GM12878 (cell line): ENCODE data around the gene ADARB1. TPM values are rescaled to one million over a fixed set of nuclear protein-coding genes. Genes with fewer than 3 reads are reported as not detected.
A peak's percentile ranks its signal among the peaks of the same experiment; 100 is the strongest.

ENCODE experiments used
- ATAC-seq: fragments of 200-7000 bp; cut with Tn5 transposase; 3 replicates; pipeline ENCODE4 v1.9.1; 2020; ENCODE audit warnings: mild to moderate bottlenecking, moderate library complexity
- BruUV-seq: library from RNA; stranded (reverse); fragments of 400-500 nt; replicated peaks from 2 replicates; lab custom pipeline; 2021; lab: Mats Ljungman, UMichigan
- CTCF ChIA-PET: fragments of 300-600 bp; sonication (Branson Sonifier 250); formaldehyde crosslinking; extraction: SDS; loops from one replicate; lab custom pipeline; 2021; ENCODE audit warnings: inconsistent platforms; lab: Yijun Ruan, JAX
- POLR2A ChIA-PET: fragments of 350-600 bp; formaldehyde crosslinking; extraction: SDS; loops from one replicate; lab custom pipeline; 2021; ENCODE audit warnings: inconsistent platforms; lab: Charles Lee
- RAD21 ChIA-PET: fragments of 300-600 bp; sonication (Branson Sonifier 250); formaldehyde crosslinking; loops from one replicate; lab custom pipeline; 2023; ENCODE audit warnings: antibody characterized with exemption; ENCODE audit not compliant: unreplicated experiment; lab: Charles Lee
- SMC1A ChIA-PET: fragments of 300-600 bp; sonication (Branson Sonifier 250); formaldehyde crosslinking; loops from one replicate; lab custom pipeline; 2023; ENCODE audit not compliant: unreplicated experiment, uncharacterized antibody; lab: Charles Lee
- DNase-seq: peaks from one replicate; pipeline ENCODE4 v3.0.0-alpha.2; 2011; ENCODE audit warnings: low read depth, low spot score
- FAIRE-seq: peaks from 3 replicates; lab custom pipeline; 2011; peaks lifted over from hg19 to GRCh38; lab: Jason Lieb, UNC
- H2AFZ ChIP-seq: 2 replicates; pipeline ENCODE4 v1.6.0; 2011; ENCODE audit warnings: low read depth, low read length, control low read depth; ENCODE audit not compliant: control insufficient read depth
- H3K27ac ChIP-seq: 2 replicates; pipeline ENCODE4 v1.5.1; 2011; ENCODE audit warnings: control low read depth; ENCODE audit not compliant: control insufficient read depth, insufficient read depth
- H3K27me3 ChIP-seq, 2 experiments: replicated peaks in 1 of 2; 2 replicates each; pipeline versions ENCODE4 v1.6.0 to v1.6.1; 2011; ENCODE audit warnings: low read length in 1 of 2; ENCODE audit not compliant: control insufficient read depth in 2 of 2, insufficient read depth in 2 of 2
- H3K36me3 ChIP-seq, 2 experiments: 2 replicates each; pipeline ENCODE4 v1.5.1; 2011; ENCODE audit warnings: low read length in 1 of 2; ENCODE audit not compliant: control insufficient read depth in 2 of 2, insufficient read depth in 2 of 2
- H3K4me1 ChIP-seq: 2 replicates; pipeline ENCODE4 v1.6.1; 2011; ENCODE audit warnings: mild to moderate bottlenecking, low read length, moderate library complexity, mixed read lengths; ENCODE audit not compliant: control insufficient read depth, insufficient read depth
- H3K4me2 ChIP-seq: 2 replicates; pipeline ENCODE4 v1.6.0; 2011; ENCODE audit warnings: control low read depth; ENCODE audit not compliant: control insufficient read depth, insufficient read depth
- H3K4me3 ChIP-seq: fragments of 200-600 bp; sonication (generic); 2 replicates; pipeline ENCODE4 v1.5.1; 2016
- H3K79me2 ChIP-seq: 2 replicates; pipeline ENCODE4 v1.6.0; 2011; ENCODE audit warnings: low read length; ENCODE audit not compliant: control insufficient read depth, insufficient read depth
- H3K9ac ChIP-seq: 2 replicates; pipeline ENCODE4 v1.8.0; 2011; ENCODE audit warnings: low read length, control low read depth, mixed read lengths; ENCODE audit not compliant: control insufficient read depth, insufficient read depth
- H3K9me3 ChIP-seq: replicated peaks from 3 replicates; pipeline ENCODE4 v1.5.1; 2011; ENCODE audit warnings: mild to moderate bottlenecking, low read length; ENCODE audit not compliant: control insufficient read depth, insufficient read depth
- H4K20me1 ChIP-seq: 2 replicates; pipeline ENCODE4 v1.6.0; 2011; ENCODE audit not compliant: control insufficient read depth, insufficient read depth
- ASH2L ChIP-seq: fragments of 300-600, 200-600 bp; sonication (generic); IDR thresholded peaks from 2 replicates; pipeline ENCODE4 v1.6.1; 2017; ENCODE audit warnings: low read depth, mild to moderate bottlenecking, borderline replicate concordance
- ATF7 ChIP-seq: fragments of 450-650 bp; IDR thresholded peaks from 2 replicates; pipeline ENCODE4 v1.6.1; 2016; ENCODE audit warnings: low read depth, mild to moderate bottlenecking
- BHLHE40 ChIP-seq, 2 experiments: fragments of 450-650 bp in 1 of 2; IDR thresholded peaks; 2 replicates each; pipeline ENCODE4 v1.6.1; 2011 to 2017; ENCODE audit warnings: low read depth in 2 of 2, borderline replicate concordance in 1 of 2, improper control_type of control experiment in 1 of 2, low read length in 1 of 2, mild to moderate bottlenecking in 1 of 2
- CTCF ChIP-seq, 3 experiments: IDR thresholded peaks in 2 of 3; conservative IDR thresholded peaks in 1 of 3; 2 replicates each; pipeline ENCODE4 v1.5.1; 2011; ENCODE audit warnings: low read depth in 3 of 3, low read length in 3 of 3, mild to moderate bottlenecking in 3 of 3, control low read depth in 2 of 3, moderate library complexity in 2 of 3, inconsistent platforms in 1 of 3, mixed read lengths in 1 of 3; ENCODE audit not compliant: control insufficient read depth in 2 of 3, insufficient read depth in 1 of 3; ENCODE audit errors: extremely low read depth in 1 of 3
- E2F8 ChIP-seq: fragments of 450-650 bp; IDR thresholded peaks from 2 replicates; pipeline ENCODE4 v1.6.1; 2018; ENCODE audit warnings: mild to moderate bottlenecking, low read depth, moderate library complexity; ENCODE audit not compliant: partially characterized antibody
- HDAC2 ChIP-seq: fragments of 200-600 bp; sonication (generic); IDR thresholded peaks from 2 replicates; pipeline ENCODE4 v1.6.1; 2017
- MXI1 ChIP-seq: fragments of 150-350 bp; IDR thresholded peaks from 2 replicates; pipeline ENCODE4 v1.6.1; 2011; ENCODE audit warnings: low read depth, mild to moderate bottlenecking, inconsistent platforms, low read length, improper control_type of control experiment
- MYC ChIP-seq: IDR thresholded peaks from 2 replicates; pipeline ENCODE4 v1.6.1; 2011; ENCODE audit warnings: mild to moderate bottlenecking, low read length, moderate library complexity, inconsistent platforms; ENCODE audit not compliant: insufficient read depth, insufficient replicate concordance, insufficient read length, severe bottlenecking
- PAX8 ChIP-seq: fragments of 450-650 bp; IDR thresholded peaks from 2 replicates; pipeline ENCODE4 v1.6.1; 2017; ENCODE audit warnings: mild to moderate bottlenecking, moderate library complexity
- RAD21 ChIP-seq: IDR thresholded peaks from 2 replicates; pipeline ENCODE4 v1.6.1; 2011; ENCODE audit warnings: mild to moderate bottlenecking, low read depth, low read length, moderate library complexity; ENCODE audit not compliant: insufficient read depth
- RELA ChIP-seq: fragments of 450-650 bp; IDR thresholded peaks from 2 replicates; pipeline ENCODE4 v1.8.0; 2014; ENCODE audit warnings: borderline replicate concordance; ENCODE audit not compliant: partially characterized antibody
- RUNX3 ChIP-seq: IDR thresholded peaks from 2 replicates; pipeline ENCODE4 v1.6.1; 2012; ENCODE audit warnings: low read length, inconsistent platforms
- SMAD1 ChIP-seq: fragments of 450-650 bp; IDR thresholded peaks from 2 replicates; pipeline ENCODE4 v1.6.1; 2018; ENCODE audit warnings: mild to moderate bottlenecking, low read depth; ENCODE audit not compliant: partially characterized antibody
- SMARCA5 ChIP-seq: fragments of 450-650 bp; IDR thresholded peaks from 2 replicates; pipeline ENCODE4 v1.6.1; 2017; ENCODE audit warnings: mild to moderate bottlenecking
- SMC3 ChIP-seq: IDR thresholded peaks from 2 replicates; pipeline ENCODE4 v1.6.1; 2011; ENCODE audit warnings: low read length, improper control_type of control experiment, borderline replicate concordance
- ZNF207 ChIP-seq: fragments of 450-650 bp; IDR thresholded peaks from 2 replicates; pipeline ENCODE4 v1.6.1; 2014; ENCODE audit warnings: antibody characterized with exemption, mild to moderate bottlenecking, borderline replicate concordance
- ZNF622 ChIP-seq: fragments of 450-650 bp; IDR thresholded peaks from 2 replicates; pipeline ENCODE4 v1.6.1; 2017; ENCODE audit warnings: mild to moderate bottlenecking, inconsistent platforms
- WGBS: methylation state at CpG from one replicate; pipeline ENCODE4 v1.1.6; 2016; ENCODE audit warnings: low lambda C conversion rate; ENCODE audit not compliant: insufficient replicate concordance, insufficient coverage; ENCODE audit errors: missing lambda C conversion rate; 5-methylcytosine and 5-hydroxymethylcytosine counted together
- in situ Hi-C: fragments of 300-500 bp; cut with MboI; formaldehyde crosslinking; loops from 9 replicates; pipeline ENCODE4 v1.14.3; 2018; ENCODE audit warnings: mixed read lengths
- intact Hi-C: fragments of 100-400 bp; cut with micrococcal nuclease; formaldehyde crosslinking; loops from one replicate; pipeline ENCODE4 v1.14.2; 2022; ENCODE audit not compliant: unreplicated experiment
- polyA plus RNA-seq, 11 experiments: library from polyadenylated mRNA; depleted of rRNA in 4 of 11; unstranded in 6 of 11; stranded (reverse) in 5 of 11; fragments of >200 nt; fragmentation: Nextera tagmentation in 4 of 11; fragmentation: Illumina TruSeq in 1 of 11; extraction: Ambion mirVana in 4 of 11; extraction: Trizol in 1 of 11; gene quantifications; 1 replicate in 1 of 11; 2 replicates in 10 of 11; pipeline versions ENCODE4 v1.2.1 to v1.2.3, GENCODE V29; 2011 to 2016; ENCODE audit warnings: inconsistent platforms in 2 of 11, missing spikeins in 2 of 11, low read depth in 1 of 11
- total RNA-seq, 4 experiments: library from RNA; depleted of rRNA in 3 of 4; stranded (reverse); fragments of >200 nt in 3 of 4; fragmentation: Illumina TruSeq in 1 of 4; extraction: Trizol in 1 of 4; gene quantifications; 2 replicates each; pipeline versions ENCODE4 v1.2.1 to v1.2.3, GENCODE V29; 2013 to 2021

The ADARB1 gene
- total and polyA plus RNA-seq, 10 of the 15 experiments (the other 5 are each of a cell fraction or from before 2014, with no cell fraction given): 5.7 to 61.7 (median 25.3) TPM

GRCh38 chr21:45127937-45128336 lies 53.6 kb downstream of the ADARB1 start (continued):
- TF ChIP-seq E2F8: no peak

GRCh38 chr21:45128613-45129188 lies 54.3 kb downstream of the ADARB1 start:
- no peak overlapping the region for H3K9ac ChIP-seq
- peak; percentile 89 for FAIRE-seq
- peak; percentile 94 for ATAC-seq
- TF ChIP-seq RAD21 (peak; percentile 95), MYC (no peak), RUNX3 (peak; percentile 45; the same call in 1 of the 2 replicates), CTCF (IDR thresholded peaks at IDR 0.05 in 2 of 3, conservative IDR thresholded peaks at IDR 0.05 in 1 of 3; ENCODE audit: control insufficient read depth in 2 of 3, extremely low read depth in 1 of 3, insufficient read depth in 1 of 3, low read depth in 3 of 3, low read length in 3 of 3) (peak; percentile 92 to 98 (median 95); a peak in 5 of 6 replicates), SMC3 (peak; percentile 94), MXI1 (peak; percentile 25; the same call in 1 of the 2 replicates), PAX8 (no peak), SMARCA5 (peak; percentile 77; the same call in 1 of the 2 replicates), HDAC2 (no peak), ZNF622 (no peak), RELA (peak; percentile 59), ATF7 (no peak), ASH2L (no peak), BHLHE40 (IDR thresholded peaks at IDR 0.05; ENCODE audit: borderline replicate concordance in 1 of 2, low read depth in 2 of 2, low read length in 1 of 2) (peak; percentile 17 to 27; a peak in 1 of 4 replicates), SMAD1 (no peak), ZNF207 (0 out of 2 replicates have a peak, but pooled peaks have one; percentile 28)

More at GRCh38 chr21:45128613-45129188, 54.3 kb downstream of the ADARB1 start:
- ChIA-PET POLR2A (interaction anchor here (1.0 to 2.5 kb wide), 8 partner anchors 13 to 179 kb away, joined by 3 to 14 read pairs (median 4); no protein-coding TSS in a partner anchor), RAD21 (interaction anchor here (0.7 to 8.1 kb wide), 30 partner anchors 9 to 330 kb away, joined by 3 to 204 read pairs (median 4); partner anchors contain the start of genes ADARB1, PTTG1IP and UBE2G2), SMC1A (interaction anchor here (0.6 to 9.3 kb wide), 21 partner anchors 9 to 221 kb away, joined by 3 to 560 read pairs (median 5); partner anchors contain the start of gene SLX9), CTCF (interaction anchor here (0.6 to 15.4 kb wide), 44 partner anchors 9 to 368 kb away, joined by 3 to 626 read pairs (median 4); partner anchors contain the start of genes ADARB1 and SLX9)
- no peak overlapping the region for H3K4me2 ChIP-seq
- H3K36me3 ChIP-seq: no peaks in the 10 kb centered on the region
- intact Hi-C loops: loop anchor here (1.0 to 2.0 kb wide), 3 partner anchors 29 to 179 kb away; no protein-coding TSS in a partner anchor
- H4K20me1 ChIP-seq: no peaks in the 10 kb centered on the region
- no TSS peak for BruUV-seq
- H3K4me3 ChIP-seq: no peak overlapping the region
- H2AFZ ChIP-seq: no peak overlapping the region
- H3K9me3 ChIP-seq: no peaks in the 10 kb centered on the region
- DNase-seq: no peak
- in situ Hi-C loops: loop anchor here (5.0 kb wide), 1 partner anchor 181 kb away; no protein-coding TSS in a partner anchor
- peaks cover 5% of the 10 kb centered on the region for H3K4me1 ChIP-seq
- peaks cover 0 to 2% of the 10 kb centered on the region in 2 experiments; a peak in 2 of 4 replicates for H3K27me3 ChIP-seq
- H3K27ac ChIP-seq: no peak overlapping the region
- no peaks in the 10 kb centered on the region for H3K79me2 ChIP-seq
- WGBS: 20% methylated on average over 9 of the region's 9 CpGs
